Measurements from ENCODE around the gene CST2.
"Not testable (repeated sequence)": the region's sequence is repeated elsewhere in the genome, so short reads cannot be mapped to it uniquely, and the experiment has no call there.

Gene CST2

DNA sequence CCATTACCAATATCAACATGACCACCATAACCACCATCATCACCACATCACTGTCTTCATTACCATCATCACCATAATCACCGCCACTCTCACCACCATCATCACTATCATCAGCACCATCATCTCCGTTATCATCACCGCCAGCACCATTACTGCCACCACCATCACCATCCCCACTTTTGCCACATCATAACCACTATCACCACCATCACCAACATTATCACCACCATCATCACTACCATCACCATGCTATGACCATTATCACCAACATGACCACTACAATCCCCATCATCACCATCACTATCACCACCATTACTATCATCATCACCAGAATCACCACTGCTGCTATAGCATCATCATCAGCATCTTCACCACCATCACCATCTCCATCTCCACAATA is 25.7 kb downstream of the CST2 start:
- no peak for FAIRE-seq

DNA sequence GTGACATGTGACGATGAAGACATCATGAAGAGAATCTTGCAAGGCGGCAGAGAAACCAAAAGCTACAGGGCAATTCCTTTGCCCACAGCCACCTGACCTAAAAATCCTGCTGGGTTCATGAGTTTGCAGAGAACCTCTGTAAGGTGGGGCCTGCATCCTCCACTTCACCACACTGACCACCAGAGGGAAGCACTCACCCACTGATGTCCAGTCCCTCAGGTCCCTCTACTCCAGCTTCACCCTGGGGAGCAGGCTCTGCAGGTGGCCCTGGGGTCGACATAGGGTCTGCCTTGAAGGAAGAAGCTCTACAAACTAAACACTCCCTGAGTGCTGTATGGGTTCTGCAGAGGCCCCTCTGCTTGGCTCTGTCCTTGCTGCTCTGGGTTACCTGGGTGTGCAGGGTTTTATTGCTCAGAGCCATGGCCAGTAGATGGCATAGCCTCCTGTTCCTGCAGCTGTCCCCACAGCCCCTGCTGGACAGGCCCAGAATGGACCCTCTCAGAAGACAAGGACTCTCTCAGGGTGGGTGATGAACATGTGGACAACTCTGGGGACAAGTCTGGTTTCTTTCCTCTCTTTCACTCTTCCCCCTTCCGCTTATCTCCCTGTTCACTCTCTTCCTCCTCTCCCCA is 27.2 kb downstream of the CST2 start:
- not testable (repeated sequence) for FAIRE-seq

DNA sequence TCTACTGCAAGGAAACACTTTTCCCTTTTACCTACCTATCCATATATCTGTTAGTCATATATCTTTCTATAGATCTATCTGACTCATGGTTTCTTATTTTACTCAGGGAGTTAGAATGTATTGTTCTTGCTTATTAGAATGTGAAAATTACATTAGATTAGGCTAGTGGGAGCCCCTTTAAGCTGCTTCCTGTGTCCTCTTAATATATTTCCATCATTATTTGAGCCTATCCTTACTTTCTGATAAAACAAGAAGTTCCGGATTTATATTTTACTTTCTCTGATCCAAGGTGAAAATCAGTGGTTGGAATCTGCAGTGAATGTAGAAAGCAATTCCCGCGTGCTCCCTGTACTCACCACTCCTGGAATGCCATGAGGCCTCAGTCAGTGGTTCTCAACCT is 31.0 kb downstream of the CST2 start:
- FAIRE-seq: no peak

DNA sequence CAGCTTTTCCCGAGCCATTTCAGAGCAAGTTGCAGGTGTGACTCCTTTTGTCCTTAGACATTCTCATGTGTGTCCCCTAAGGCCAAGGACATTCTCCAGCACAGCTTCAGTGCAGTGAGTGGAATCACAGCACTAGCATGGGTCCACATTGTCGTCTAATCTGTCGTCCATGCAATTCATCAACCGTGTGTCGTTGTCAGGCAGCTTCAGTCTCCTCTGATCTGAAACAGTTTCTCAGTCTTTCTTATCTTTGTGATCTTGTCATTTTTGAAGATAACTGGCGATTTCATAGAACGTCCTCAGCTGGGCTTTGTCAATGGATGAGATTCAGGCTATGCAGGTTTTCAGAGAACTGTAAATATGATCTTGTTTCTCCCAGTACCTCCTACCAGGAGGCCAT is 31.7 kb downstream of the CST2 start:
- FAIRE-seq: no peak

DNA sequence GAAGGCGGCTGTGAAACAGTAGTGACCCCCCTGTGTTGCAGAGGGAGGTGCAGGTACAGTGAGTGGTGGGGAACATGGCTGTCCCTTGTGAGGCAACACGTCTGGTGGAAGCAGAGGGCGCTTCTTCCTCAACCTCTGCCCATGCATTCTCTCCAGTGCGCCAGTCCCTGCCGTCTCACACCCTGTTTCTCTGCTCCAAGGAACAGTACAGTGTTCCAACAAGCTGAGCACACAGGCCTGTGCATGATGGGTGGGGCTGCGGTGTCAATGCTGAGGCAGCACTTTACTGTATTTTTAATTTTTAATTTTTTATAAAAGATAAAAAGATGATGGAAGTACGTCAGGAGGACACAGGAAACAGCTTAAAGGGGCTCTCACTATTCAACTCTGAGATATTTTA is 32.5 kb downstream of the CST2 start:
- no peak for FAIRE-seq

DNA sequence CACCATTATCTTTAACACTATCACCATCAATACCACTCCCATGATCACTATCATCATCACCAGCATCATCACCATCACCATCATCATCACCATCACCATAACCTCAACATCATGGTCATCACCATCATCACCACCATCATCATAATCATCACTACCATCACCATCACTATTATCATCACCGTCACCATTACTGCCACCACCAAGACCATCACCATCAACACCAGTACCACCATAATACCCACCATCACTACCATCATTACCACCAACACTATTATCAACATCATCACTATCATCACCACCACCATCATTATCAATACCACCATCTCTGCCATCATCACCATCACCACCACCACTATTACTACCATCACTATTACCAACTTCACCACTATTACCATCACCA is 43.1 kb downstream of the CST2 start:
- FAIRE-seq: no peak

- no peak for FAIRE-seq
Observed at GRCh38 chr20:23782366-23782983, 44.1 kb downstream of the CST2 start.

DNA sequence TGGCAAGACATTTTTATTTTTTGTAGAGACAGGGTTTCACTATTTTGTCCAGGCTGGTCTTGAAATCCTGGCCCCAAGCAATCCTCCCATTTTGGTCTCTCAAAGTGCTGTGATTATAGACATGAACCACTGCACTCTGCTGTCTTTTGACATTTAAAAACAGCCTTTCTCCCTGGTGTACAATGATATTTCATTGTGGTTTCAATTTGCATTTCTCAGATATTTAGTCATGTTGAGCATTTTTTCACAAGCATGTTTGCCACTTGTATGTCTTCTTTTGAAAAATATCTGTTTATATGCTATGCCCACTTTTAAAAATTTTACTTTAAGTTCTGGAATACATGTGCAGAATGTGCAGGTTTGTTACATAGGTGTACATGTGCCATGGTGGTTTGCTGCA is 47.9 kb downstream of the CST2 start:
- not testable (repeated sequence) for FAIRE-seq

DNA sequence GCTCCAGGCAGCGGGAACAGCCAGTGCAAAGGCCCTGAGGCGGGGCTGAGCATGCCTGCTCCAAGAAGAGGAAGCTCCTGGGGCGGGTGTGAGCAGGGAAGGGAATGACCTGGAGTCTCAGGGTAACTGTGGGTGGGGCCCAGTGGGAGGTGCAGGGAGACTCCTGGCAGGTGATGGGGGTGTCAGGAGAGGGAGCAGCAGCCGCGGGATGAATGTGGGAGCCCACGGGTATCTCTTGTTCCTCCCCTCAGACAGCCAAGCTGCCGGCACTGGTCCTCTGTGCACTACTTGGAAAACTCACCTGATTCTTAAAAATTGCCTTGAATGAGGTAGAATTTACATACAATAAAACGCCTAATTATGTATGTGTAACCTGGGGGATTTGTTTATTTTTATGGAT is 49.1 kb downstream of the CST2 start:
- not testable (repeated sequence) for FAIRE-seq

- no peak for FAIRE-seq
Observed at GRCh38 chr20:23776067-23776771, 50.3 kb downstream of the CST2 start.

- FAIRE-seq: no peak
Observed at GRCh38 chr20:23774081-23774480, 52.4 kb downstream of the CST2 start.
